Activated CD4-positive, alpha-beta T cell treated with anti-CD3 and anti-CD28 coated beads, Interleukin-2, amount 10 ng/mL, durations not matched to agents 24 days and 14 days (primary cell): Measurements from ENCODE around the gene MAP3K5. TPM values are rescaled to one million over a fixed set of nuclear protein-coding genes. Genes with fewer than 3 reads are reported as not detected.

ENCODE experiments used
- DNase-seq: peaks from one replicate; pipeline ENCODE4 v3.0.0; 2022
- H3K27ac Mint-ChIP-seq: one replicate; pipeline ENCODE4 v1.8.0; 2022; ENCODE audit warnings: mild to moderate bottlenecking, mixed read lengths
- H3K27me3 Mint-ChIP-seq: one replicate; pipeline ENCODE4 v1.8.0; 2022; ENCODE audit warnings: mixed read lengths
- H3K36me3 Mint-ChIP-seq: one replicate; pipeline ENCODE4 v1.8.0; 2022; ENCODE audit warnings: low read depth, mild to moderate bottlenecking, mixed read lengths
- H3K4me1 Mint-ChIP-seq: one replicate; pipeline ENCODE4 v1.8.0; 2021; ENCODE audit warnings: mixed read lengths
- H3K4me3 Mint-ChIP-seq: one replicate; pipeline ENCODE4 v1.8.0; 2022; ENCODE audit warnings: mild to moderate bottlenecking, moderate library complexity, mixed read lengths
- H3K9me3 Mint-ChIP-seq: one replicate; pipeline ENCODE4 v1.8.0; 2021; ENCODE audit warnings: mixed read lengths
- intact Hi-C: fragments of 100-400 bp; cut with micrococcal nuclease; formaldehyde crosslinking; loops from one replicate; pipeline ENCODE4 v1.15.1; 2023
- total RNA-seq: library from RNA; stranded (reverse); gene quantifications from 2 replicates; pipeline ENCODE4 v1.2.3, GENCODE V29; 2022

The MAP3K5 gene
- total RNA-seq, 1 donor from 2014 or later, result 8.7 TPM

- no peaks in the 10 kb centered on the region for H3K27me3 Mint-ChIP-seq
- H3K27ac Mint-ChIP-seq, result peak overlapping the region; percentile 87
- peaks cover 62% of the 10 kb centered on the region for H3K4me1 Mint-ChIP-seq
Observed at GRCh38 chr6:136787726-136788068, 4.6 kb downstream of the MAP3K5 start.

DNA sequence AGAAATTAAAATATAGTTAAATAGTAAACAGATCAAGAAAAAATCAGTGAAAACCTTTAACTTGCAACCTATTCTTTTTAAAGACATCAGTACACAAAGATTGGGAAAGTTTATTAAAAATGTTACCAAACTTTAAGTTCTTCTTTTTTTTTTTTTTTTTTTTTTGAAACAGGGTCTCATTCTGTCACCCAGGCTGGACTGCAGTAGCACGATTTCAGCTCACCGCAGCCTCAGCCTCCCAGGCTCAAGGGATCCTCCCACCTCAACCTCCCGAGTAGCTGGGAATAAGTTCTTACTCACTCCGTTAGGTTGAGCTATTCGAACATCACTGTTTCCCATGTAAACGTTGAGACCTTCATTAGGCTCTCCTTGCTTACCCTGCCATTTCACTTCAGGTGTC, 5.6 kb downstream of the MAP3K5 start:
- Mint-ChIP-seq H3K9me3 (no peaks in the 10 kb centered on the region), H3K4me3 (no peak overlapping the region), H3K4me1 (peaks cover 68% of the 10 kb centered on the region), H3K36me3 (peaks cover 31% of the 10 kb centered on the region), H3K27me3 (no peaks in the 10 kb centered on the region), H3K27ac (no peak overlapping the region)
- intact Hi-C loops, result no loop called here
- DNase-seq, result peak; percentile 50

More at GRCh38 chr6:136787726-136788068, 4.6 kb downstream of the MAP3K5 start:
- Mint-ChIP-seq H3K36me3 (peaks cover 28% of the 10 kb centered on the region), H3K4me3 (peak overlapping the region; percentile 70), H3K9me3 (no peaks in the 10 kb centered on the region)
- intact Hi-C loops, result loop anchor here (1.0 to 2.0 kb wide), 3 partner anchors 13 to 193 kb away; no protein-coding TSS in a partner anchor
- DNase-seq, result no peak

- Mint-ChIP-seq H3K27ac (peak overlapping the region; percentile 87), H3K4me1 (peaks cover 62% of the 10 kb centered on the region), H3K27me3 (no peaks in the 10 kb centered on the region), H3K4me3 (peak overlapping the region; percentile 73), H3K9me3 (no peaks in the 10 kb centered on the region), H3K36me3 (peaks cover 28% of the 10 kb centered on the region)
- intact Hi-C loops, result loop anchor here (2.0 kb wide), 1 partner anchor 20 kb away; no protein-coding TSS in a partner anchor
- peak; percentile 80 for DNase-seq
Observed at GRCh38 chr6:136784910-136785746, 7.1 kb downstream of the MAP3K5 start.

- intact Hi-C loops, result loop anchor here (2.0 kb wide), 1 partner anchor 19 kb away; no protein-coding TSS in a partner anchor
- Mint-ChIP-seq H3K36me3 (peaks cover 31% of the 10 kb centered on the region), H3K27me3 (no peaks in the 10 kb centered on the region), H3K4me3 (peak overlapping the region; percentile 73), H3K9me3 (no peaks in the 10 kb centered on the region), H3K27ac (peak overlapping the region; percentile 66), H3K4me1 (peaks cover 62% of the 10 kb centered on the region)
- no peak for DNase-seq
Observed at GRCh38 chr6:136784271-136784664, 8.0 kb downstream of the MAP3K5 start.

GRCh38 chr6:136783495-136784270, 8.6 kb downstream of the MAP3K5 start:
- Mint-ChIP-seq H3K4me3 (peak overlapping the region; percentile 23), H3K27me3 (no peaks in the 10 kb centered on the region), H3K9me3 (no peaks in the 10 kb centered on the region), H3K4me1 (peaks cover 60% of the 10 kb centered on the region), H3K36me3 (peaks cover 30% of the 10 kb centered on the region), H3K27ac (peak overlapping the region; percentile 66)
- intact Hi-C loops, result loop anchor here (2.0 kb wide), 1 partner anchor 19 kb away; no protein-coding TSS in a partner anchor
- peak; percentile 62 for DNase-seq

GRCh38 chr6:136783021-136783420, 9.3 kb downstream of the MAP3K5 start:
- peak overlapping the region; percentile 23 for H3K4me3 Mint-ChIP-seq
- DNase-seq, result peak; percentile 42
- peaks cover 24% of the 10 kb centered on the region for H3K36me3 Mint-ChIP-seq
- H3K27me3 Mint-ChIP-seq, result no peaks in the 10 kb centered on the region
- intact Hi-C loops, result no loop called here
- H3K4me1 Mint-ChIP-seq, result peaks cover 54% of the 10 kb centered on the region
- H3K9me3 Mint-ChIP-seq, result no peaks in the 10 kb centered on the region
- H3K27ac Mint-ChIP-seq, result no peak overlapping the region

- peaks cover 45% of the 10 kb centered on the region for H3K4me1 Mint-ChIP-seq
- peak overlapping the region; percentile 23 for H3K4me3 Mint-ChIP-seq
- no peaks in the 10 kb centered on the region for H3K9me3 Mint-ChIP-seq
- intact Hi-C loops, result no loop called here
- H3K27ac Mint-ChIP-seq, result peak overlapping the region; percentile 75
- H3K27me3 Mint-ChIP-seq, result no peaks in the 10 kb centered on the region
- peak; percentile 54 for DNase-seq
- H3K36me3 Mint-ChIP-seq, result peaks cover 24% of the 10 kb centered on the region
Observed at GRCh38 chr6:136782021-136782770, 10.1 kb downstream of the MAP3K5 start.

- Mint-ChIP-seq H3K27me3 (no peaks in the 10 kb centered on the region), H3K4me3 (no peak overlapping the region), H3K4me1 (peaks cover 41% of the 10 kb centered on the region), H3K9me3 (no peaks in the 10 kb centered on the region), H3K27ac (no peak overlapping the region), H3K36me3 (peaks cover 27% of the 10 kb centered on the region)
- peak; percentile 50 for DNase-seq
- intact Hi-C loops, result no loop called here
Observed at GRCh38 chr6:136780972-136781371, 11.3 kb downstream of the MAP3K5 start.

DNA sequence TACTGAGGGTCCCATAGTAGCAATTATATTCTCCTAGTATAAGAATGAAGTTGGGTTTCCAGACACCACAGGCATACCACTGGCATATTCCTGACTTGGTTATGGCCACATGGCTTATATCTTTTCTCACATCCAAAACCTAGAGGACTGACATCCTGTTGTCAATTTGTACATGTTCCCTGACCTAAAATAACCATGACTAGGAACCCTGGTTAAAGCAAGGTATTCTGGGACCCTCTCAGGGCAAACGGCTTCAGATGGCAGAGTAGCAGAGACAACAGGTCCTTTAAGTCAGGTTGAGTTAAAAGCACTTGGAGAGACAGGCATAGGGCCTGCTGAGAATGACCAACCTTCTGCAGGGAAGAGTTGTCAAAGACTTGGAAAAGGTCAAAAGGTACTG, 12.6 kb downstream of the MAP3K5 start:
- no peak overlapping the region for H3K27ac Mint-ChIP-seq
- peaks cover 36% of the 10 kb centered on the region for H3K4me1 Mint-ChIP-seq
- H3K4me3 Mint-ChIP-seq, result no peak overlapping the region
- H3K9me3 Mint-ChIP-seq, result no peaks in the 10 kb centered on the region
- H3K27me3 Mint-ChIP-seq, result no peaks in the 10 kb centered on the region
- DNase-seq, result no peak
- peaks cover 27% of the 10 kb centered on the region for H3K36me3 Mint-ChIP-seq
- intact Hi-C loops, result no loop called here

GRCh38 chr6:136777651-136778050, 14.6 kb downstream of the MAP3K5 start:
- Mint-ChIP-seq H3K4me1 (peaks cover 33% of the 10 kb centered on the region), H3K27ac (no peak overlapping the region), H3K36me3 (peaks cover 21% of the 10 kb centered on the region), H3K27me3 (no peaks in the 10 kb centered on the region), H3K4me3 (no peak overlapping the region), H3K9me3 (no peaks in the 10 kb centered on the region)
- intact Hi-C loops, result no loop called here
- DNase-seq, result no peak

DNA sequence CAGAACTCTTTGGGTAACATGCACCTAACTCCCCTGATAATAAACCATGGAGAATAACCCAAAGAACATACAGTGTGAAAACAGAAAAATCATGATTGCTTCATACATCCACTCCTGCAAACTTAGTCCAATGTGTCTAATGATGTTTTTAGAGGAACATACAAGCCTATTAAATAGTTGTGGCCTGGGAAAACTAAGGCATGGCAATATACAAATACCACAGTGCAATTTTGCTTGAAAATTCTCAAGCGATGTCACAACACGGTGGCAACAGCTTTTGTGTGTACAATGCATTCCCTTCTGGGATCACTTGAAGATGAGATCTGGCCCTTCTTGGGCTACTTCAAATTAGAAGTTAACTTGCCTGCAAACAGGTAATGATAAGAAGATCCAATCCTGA, 16.7 kb downstream of the MAP3K5 start:
- Mint-ChIP-seq H3K9me3 (no peaks in the 10 kb centered on the region), H3K4me1 (peaks cover 37% of the 10 kb centered on the region), H3K27ac (no peak overlapping the region), H3K4me3 (no peak overlapping the region), H3K36me3 (peaks cover 18% of the 10 kb centered on the region), H3K27me3 (no peaks in the 10 kb centered on the region)
- no peak for DNase-seq
- intact Hi-C loops, result loop anchor here (2.0 kb wide), 1 partner anchor 13 kb away; no protein-coding TSS in a partner anchor

GRCh38 chr6:136775081-136775480, 17.2 kb downstream of the MAP3K5 start:
- DNase-seq, result no peak
- H3K36me3 Mint-ChIP-seq, result peaks cover 18% of the 10 kb centered on the region
- peaks cover 37% of the 10 kb centered on the region for H3K4me1 Mint-ChIP-seq
- intact Hi-C loops, result loop anchor here (2.0 kb wide), 1 partner anchor 14 kb away; no protein-coding TSS in a partner anchor
- no peak overlapping the region for H3K4me3 Mint-ChIP-seq
- H3K9me3 Mint-ChIP-seq, result no peaks in the 10 kb centered on the region
- H3K27ac Mint-ChIP-seq, result no peak overlapping the region
- H3K27me3 Mint-ChIP-seq, result no peaks in the 10 kb centered on the region

DNA sequence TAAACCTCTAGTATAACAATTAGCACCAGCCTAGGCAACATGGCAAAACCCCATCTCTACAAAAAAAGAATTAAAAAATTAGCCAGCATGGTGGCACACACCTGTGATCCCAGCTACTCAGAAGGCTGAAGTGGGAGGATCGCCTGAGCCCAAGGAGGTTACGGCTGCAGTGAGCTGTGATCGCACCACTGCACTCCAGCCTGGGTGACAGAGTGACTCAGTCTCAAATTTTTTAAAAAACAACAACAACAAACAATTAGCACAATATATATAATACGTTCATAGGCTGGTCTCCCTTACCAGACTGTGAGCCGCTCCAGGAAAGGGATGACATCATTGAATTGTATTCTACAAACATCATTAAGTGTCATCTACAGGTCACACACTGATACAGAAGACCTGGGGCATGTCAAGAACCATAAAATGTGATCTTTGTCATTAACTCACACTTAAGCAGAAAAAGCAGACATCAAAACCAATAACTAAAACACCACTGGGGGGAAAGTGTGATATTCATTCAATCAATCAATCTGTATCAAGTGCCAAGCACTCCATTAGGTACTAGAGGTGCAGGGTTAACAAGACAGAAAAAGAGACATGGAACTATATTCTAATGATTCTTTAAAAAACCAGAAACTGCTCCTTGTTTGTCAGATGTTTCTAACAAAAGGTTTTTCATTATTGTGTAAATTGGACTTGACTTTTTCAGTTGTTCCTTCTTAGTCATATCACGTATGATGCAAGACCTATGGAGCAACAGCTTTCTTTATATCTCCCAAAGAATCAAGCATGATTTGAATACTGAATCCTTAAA, 17.8 kb downstream of the MAP3K5 start:
- Mint-ChIP-seq H3K27me3 (no peaks in the 10 kb centered on the region), H3K9me3 (no peaks in the 10 kb centered on the region), H3K36me3 (peaks cover 16% of the 10 kb centered on the region), H3K4me1 (peaks cover 36% of the 10 kb centered on the region), H3K27ac (peak overlapping the region; percentile 54), H3K4me3 (no peak overlapping the region)
- intact Hi-C loops, result loop anchor here (2.0 kb wide), 1 partner anchor 14 kb away; no protein-coding TSS in a partner anchor
- no peak for DNase-seq
